HEK293T (cell line): ENCODE results near the gene CHCHD3.

Experiments
- CTCF ChIA-PET: fragments of 350-600 bp; formaldehyde crosslinking; extraction: SDS; loops from one replicate; lab custom pipeline; 2021; ENCODE audit warnings: antibody characterized with exemption, inconsistent platforms; lab: Yijun Ruan, JAX
- POLR2A ChIA-PET: fragments of 350-600 bp; formaldehyde crosslinking; extraction: SDS; loops from one replicate; lab custom pipeline; 2020; ENCODE audit warnings: antibody characterized with exemption, inconsistent platforms; lab: Yijun Ruan, JAX
- DNase-seq: peaks from one replicate; pipeline ENCODE4 v3.0.0; 2012; ENCODE audit warnings: mixed read lengths; ENCODE audit errors: extremely low spot score
- ARNT ChIP-seq: fragments of 450-650 bp; IDR thresholded peaks from 2 replicates; pipeline ENCODE4 v1.6.1; 2017; ENCODE audit warnings: mild to moderate bottlenecking
- BHLHE40 ChIP-seq: fragments of 450-650 bp; IDR thresholded peaks from 2 replicates; pipeline ENCODE4 v1.6.1; 2016; ENCODE audit warnings: mild to moderate bottlenecking, moderate library complexity, borderline replicate concordance
- CTBP1 ChIP-seq: fragments of 450-650 bp; IDR thresholded peaks from 2 replicates; pipeline ENCODE4 v1.6.1; 2016; ENCODE audit warnings: borderline replicate concordance
- ELF4 ChIP-seq: fragments of 450-650 bp; IDR thresholded peaks from 2 replicates; pipeline ENCODE4 v1.6.1; 2017; ENCODE audit warnings: antibody characterized with exemption
- FOXA1 ChIP-seq: fragments of 450-650 bp; IDR thresholded peaks from 2 replicates; pipeline ENCODE4 v1.6.1; 2016; ENCODE audit warnings: mild to moderate bottlenecking
- FOXK2 ChIP-seq: fragments of 450-650 bp; IDR thresholded peaks from 2 replicates; pipeline ENCODE4 v1.6.1; 2016; ENCODE audit warnings: mild to moderate bottlenecking
- FOXM1 ChIP-seq: fragments of 450-650 bp; IDR thresholded peaks from 2 replicates; pipeline ENCODE4 v1.6.1; 2017; ENCODE audit warnings: mild to moderate bottlenecking, borderline replicate concordance
- HDGF ChIP-seq: fragments of 450-650 bp; IDR thresholded peaks from 2 replicates; pipeline ENCODE4 v1.6.1; 2017; ENCODE audit warnings: antibody characterized with exemption, borderline replicate concordance
- L3MBTL2 ChIP-seq: fragments of 450-650 bp; conservative IDR thresholded peaks from 2 replicates; pipeline ENCODE4 v1.6.1; 2016; ENCODE audit warnings: mild to moderate bottlenecking
- LEF1 ChIP-seq: fragments of 450-650 bp; IDR thresholded peaks from 2 replicates; pipeline ENCODE4 v1.6.1; 2017; ENCODE audit warnings: mild to moderate bottlenecking, borderline replicate concordance
- NFRKB ChIP-seq: fragments of 450-650 bp; IDR thresholded peaks from 2 replicates; pipeline ENCODE4 v1.6.1; 2016; ENCODE audit warnings: mild to moderate bottlenecking, moderate library complexity
- SP1 ChIP-seq: fragments of 450-650 bp; IDR thresholded peaks from 2 replicates; pipeline ENCODE4 v1.6.1; 2017
- SUZ12 ChIP-seq: fragments of 450-650 bp; IDR thresholded peaks from 2 replicates; pipeline ENCODE4 v1.6.1; 2016; ENCODE audit warnings: mild to moderate bottlenecking
- TARDBP ChIP-seq: fragments of 450-650 bp; IDR thresholded peaks from 2 replicates; pipeline ENCODE4 v1.6.1; 2016
- ZNF384 ChIP-seq: fragments of 450-650 bp; IDR thresholded peaks from 2 replicates; pipeline ENCODE4 v1.6.1; 2016
- TF ChIP-seq, protein P1 (sequence below): fragments of 450-650 bp; IDR thresholded peaks from 2 replicates; pipeline ENCODE4 v1.6.1; 2016

Gene CHCHD3

DNA sequence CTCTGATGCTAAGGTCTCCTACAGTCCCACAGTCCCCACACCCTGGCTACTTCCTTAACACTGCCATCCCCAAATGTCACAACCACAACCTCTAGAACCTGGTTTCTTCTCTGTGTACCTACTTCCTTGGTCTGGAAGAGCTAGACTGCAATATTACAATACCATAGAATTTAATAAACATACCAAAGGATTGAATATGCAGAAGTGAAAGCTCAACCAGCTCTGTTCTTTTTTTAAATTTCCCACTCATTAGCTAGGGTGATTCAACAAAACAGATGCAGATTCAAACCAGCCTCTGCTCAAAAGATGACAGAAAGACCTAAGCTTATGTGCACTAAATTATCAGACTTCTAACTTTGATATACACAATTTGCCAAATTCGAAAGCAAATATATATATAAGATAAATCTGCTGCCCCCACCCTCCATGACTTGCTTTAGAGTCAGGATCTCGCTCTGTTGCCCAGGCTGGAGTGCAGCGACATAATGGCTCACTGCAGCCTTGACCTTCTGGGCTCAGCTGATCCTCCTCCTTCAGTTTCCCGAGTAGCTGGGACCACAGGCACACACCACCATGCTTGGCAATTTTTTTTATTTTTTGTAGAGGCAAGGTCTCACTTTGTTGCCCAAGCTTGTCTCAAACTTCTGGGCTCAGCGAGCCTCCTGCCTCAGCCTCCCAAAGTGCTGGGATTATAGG lies 212.6 kb downstream of the CHCHD3 start:
- ChIA-PET CTCF (no interaction called here), POLR2A (no interaction called here)
- TF ChIP-seq ELF4 (no peak), NFRKB (no peak), LEF1 (no peak)

DNA sequence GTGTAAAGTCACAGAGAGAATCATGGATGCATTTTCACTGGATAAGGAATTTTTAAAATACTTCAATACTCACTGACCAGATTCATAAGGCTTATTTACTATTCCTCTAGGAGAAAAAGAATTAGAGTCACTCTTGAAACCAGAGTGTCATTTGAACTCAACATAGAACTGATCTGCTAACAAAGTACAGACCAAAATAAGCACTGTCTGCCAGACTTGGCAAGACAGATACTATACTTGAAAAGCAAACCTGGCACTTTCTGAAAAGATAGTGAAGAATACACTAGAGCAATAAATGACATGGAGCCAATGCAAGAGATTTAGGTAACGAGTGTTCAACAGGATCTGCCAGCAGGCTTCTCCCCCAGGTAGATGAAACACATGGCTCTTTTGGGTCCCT lies 215.3 kb downstream of the CHCHD3 start:
- CTCF ChIA-PET: no interaction called here

More for the DNA sequence above, 212.6 kb downstream of the CHCHD3 start:
- no peak for DNase-seq

DNA sequence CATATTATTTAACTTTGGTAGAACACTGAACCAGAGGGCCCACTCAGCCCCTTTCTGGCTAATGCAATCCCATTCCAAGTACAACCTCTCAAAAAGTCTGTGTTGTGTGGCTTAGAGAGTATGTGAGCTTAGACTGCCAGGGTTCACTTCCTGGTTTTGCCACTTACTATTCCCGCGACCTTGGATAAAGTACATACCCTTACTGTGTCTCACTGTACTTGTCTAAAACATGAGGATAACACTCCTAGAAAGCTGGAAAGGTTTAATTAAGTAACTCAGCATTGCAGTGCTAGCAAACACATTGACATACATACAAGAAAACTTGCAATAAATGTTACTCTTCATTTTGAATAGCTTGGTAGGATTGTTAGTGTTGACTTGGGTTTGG lies 215.8 kb downstream of the CHCHD3 start:
- ChIA-PET POLR2A (no interaction called here), CTCF (no interaction called here)
- no peak for DNase-seq
- TF ChIP-seq TARDBP (no peak), FOXK2 (no peak), CTBP1 (no peak), FOXM1 (no peak), HDGF (no peak), FOXA1 (no peak), LEF1 (no peak), L3MBTL2 (no peak), ELF4 (no peak), ZNF384 (no peak), BHLHE40 (no peak), SUZ12 (no peak), SP1 (no peak), ARNT (no peak), NFRKB (no peak)
- TF ChIP-seq, protein P1, sequence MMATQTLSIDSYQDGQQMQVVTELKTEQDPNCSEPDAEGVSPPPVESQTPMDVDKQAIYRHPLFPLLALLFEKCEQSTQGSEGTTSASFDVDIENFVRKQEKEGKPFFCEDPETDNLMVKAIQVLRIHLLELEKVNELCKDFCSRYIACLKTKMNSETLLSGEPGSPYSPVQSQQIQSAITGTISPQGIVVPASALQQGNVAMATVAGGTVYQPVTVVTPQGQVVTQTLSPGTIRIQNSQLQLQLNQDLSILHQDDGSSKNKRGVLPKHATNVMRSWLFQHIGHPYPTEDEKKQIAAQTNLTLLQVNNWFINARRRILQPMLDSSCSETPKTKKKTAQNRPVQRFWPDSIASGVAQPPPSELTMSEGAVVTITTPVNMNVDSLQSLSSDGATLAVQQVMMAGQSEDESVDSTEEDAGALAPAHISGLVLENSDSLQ: no peak

More for the DNA sequence above, 215.3 kb downstream of the CHCHD3 start:
- no peak for DNase-seq
- TF ChIP-seq L3MBTL2: no peak
- TF ChIP-seq ZNF384: no peak
- no peak for TF ChIP-seq NFRKB
- POLR2A ChIA-PET: no interaction called here

DNA sequence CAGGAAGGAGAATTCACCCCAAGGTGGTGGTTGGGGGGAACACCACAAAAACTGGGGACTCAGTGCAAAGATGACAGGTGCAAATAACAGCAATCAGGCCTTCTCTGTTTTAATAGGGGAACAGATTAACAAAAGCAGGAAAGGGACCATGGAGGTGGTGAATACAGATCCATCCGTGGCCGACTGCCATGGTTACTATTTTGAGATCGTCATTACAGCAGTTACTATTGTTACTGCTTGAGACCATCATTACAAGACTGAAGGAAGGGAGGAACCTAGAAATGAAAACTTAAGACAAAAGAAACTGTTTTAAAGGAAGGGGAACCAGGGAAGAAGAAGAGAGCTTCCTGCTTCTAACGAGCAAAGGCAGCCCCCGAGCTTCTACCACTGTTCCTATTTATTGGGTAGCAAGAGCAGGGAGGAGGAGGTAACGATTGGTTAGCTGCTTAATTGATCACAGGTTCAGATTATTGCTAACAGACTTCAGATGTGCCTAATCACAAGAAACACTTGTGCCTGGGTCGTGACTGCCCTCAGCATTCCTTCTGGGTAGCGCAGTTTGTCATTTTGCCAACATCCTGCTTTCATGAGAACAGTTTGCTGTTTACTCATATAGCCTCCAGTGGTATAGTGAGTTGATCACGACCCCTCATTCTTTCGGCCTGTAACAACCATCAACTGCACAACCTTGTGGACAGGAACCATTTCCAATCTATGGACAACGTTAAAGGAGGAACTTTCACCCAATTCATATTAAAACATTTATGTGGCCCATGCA lies 216.3 kb downstream of the CHCHD3 start:
- ChIA-PET CTCF (no interaction called here), POLR2A (no interaction called here)
- TF ChIP-seq TARDBP (no peak), FOXM1 (no peak), L3MBTL2 (no peak), LEF1 (no peak), ARNT (no peak), FOXK2 (no peak), ELF4 (no peak), SUZ12 (no peak), HDGF (no peak), SP1 (no peak), BHLHE40 (no peak), CTBP1 (no peak), ZNF384 (no peak), NFRKB (no peak), FOXA1 (no peak)
- TF ChIP-seq, protein P1: no peak
- no peak for DNase-seq

DNA sequence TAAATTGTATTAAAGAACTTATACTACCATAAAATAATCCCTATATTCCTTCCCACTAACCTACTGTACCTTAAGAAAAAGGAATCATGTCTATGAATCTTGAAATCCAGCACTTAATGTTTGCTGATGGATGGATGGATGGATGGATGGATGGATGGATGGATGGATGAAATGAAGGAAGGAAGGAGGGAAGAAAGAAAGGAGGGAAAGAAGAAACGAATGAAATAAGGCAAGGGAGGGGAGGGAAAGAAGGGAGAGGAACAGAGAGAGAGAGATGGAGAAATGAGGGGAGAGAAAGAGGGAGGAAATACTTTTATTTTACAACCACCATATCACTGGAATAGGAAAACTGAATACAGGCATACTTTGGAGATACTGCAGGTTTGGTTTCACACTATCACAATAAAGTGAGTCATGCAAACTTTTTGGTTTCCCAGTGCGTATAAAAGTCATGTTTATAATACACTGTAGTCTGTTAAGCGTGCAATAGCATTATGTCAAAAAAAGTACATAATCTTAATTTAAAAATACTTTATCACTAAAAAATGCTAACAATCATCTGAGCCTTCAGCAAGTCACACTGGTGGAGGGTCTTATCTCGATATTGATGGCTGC lies 219.8 kb downstream of the CHCHD3 start:
- CTCF ChIA-PET: no interaction called here
- TF ChIP-seq LEF1 (no peak), BHLHE40 (no peak), FOXA1 (no peak), FOXK2 (no peak), FOXM1 (no peak)

DNA sequence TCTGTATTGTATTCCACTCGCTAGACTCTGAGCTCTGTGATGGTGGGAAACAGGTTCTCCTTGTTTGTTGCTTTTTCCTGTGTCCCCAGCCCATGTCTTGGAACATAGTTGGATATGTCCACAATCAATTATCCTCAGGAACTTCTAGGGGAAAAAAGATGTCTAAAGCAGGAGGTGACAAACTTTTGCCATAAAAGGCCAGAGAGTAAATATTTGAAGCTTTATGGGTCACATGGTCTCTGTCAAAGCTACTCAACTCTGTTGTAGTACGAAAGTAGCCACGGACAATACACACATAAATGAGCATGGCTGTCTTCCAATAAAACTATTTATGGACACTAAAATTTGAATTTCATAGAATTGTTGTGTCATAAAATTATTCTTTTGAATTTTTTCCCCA lies 220.5 kb downstream of the CHCHD3 start:
- POLR2A ChIA-PET: no interaction called here
- CTCF ChIA-PET: no interaction called here
- no peak for DNase-seq
- TF ChIP-seq ELF4: no peak
- TF ChIP-seq LEF1: no peak
- TF ChIP-seq, protein P1: no peak
- TF ChIP-seq SP1: no peak
- no peak for TF ChIP-seq L3MBTL2

More for the DNA sequence above, 219.8 kb downstream of the CHCHD3 start:
- DNase-seq: no peak
- POLR2A ChIA-PET: no interaction called here
